ENCODE measurements around the gene NTRK1.

The NTRK1 gene

DNA sequence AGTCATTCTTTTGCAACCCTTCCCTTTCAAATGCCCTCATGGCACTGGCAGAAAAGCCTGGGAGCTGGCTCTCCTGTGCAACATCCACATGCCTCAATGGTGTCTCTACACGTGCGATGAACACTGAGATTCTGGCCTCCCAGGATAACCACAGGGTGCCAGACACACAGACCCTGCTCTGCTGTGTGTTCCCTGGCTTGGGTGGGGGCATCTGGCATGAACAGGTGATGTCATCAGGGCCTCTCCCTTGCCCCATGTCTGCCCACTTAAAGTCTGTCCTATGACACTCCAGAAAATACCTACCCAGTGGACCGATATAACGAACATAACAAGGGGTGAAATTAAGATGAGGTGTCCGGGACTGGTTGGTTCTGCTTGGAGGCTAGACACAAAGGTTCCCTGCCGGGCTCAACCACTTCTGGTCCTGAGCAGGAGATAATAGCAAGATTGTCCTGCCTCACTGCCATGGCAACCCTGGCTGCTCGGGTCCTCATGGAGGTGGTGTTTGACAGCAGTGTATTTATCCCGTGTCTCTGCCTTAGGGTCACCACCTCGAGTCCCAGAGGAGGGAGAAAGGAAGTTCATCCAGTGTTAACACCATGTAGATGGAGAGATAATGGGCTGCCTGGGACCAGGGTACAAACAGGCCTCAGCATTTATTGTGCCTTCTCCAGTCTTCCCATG is 21.1 kb upstream of the NTRK1 start:
- peak; percentile 12 for DNase-seq

DNA sequence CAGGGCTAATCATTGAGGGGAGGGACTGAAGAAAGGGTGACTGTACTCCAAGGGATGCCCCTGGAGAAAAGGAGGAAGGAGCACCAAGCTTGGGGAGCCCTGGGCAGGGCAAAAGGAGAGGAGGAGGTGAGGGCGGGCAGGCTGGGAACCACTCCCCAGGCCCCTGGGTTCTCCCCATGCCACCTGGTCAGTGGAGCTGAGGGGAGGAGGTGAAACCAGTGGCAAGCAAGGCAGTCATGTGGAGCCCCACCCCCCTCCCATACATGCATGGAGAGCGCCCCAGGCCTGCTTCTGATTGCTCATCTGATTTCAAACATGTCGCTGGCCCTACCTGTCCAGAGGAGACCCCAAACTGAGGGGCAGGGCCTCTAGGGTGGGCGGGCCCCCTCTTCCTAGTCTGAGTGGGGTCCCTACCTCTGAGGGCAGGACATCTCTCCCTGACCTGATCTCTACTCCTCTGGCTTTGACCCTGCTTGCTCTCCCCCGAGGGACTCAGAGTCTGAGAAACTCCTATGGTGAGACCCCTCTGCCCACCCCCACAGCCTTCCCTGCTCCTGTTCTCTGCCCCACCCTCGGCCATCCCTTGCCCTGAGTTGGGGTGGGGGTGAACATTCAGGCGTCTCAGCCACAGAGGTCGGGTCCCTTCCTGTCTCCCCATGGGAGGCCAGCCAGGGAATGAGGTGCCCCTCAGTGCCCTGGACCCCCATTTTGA is 20.3 kb upstream of the NTRK1 start:
- DNase-seq: peak; percentile 14

DNA sequence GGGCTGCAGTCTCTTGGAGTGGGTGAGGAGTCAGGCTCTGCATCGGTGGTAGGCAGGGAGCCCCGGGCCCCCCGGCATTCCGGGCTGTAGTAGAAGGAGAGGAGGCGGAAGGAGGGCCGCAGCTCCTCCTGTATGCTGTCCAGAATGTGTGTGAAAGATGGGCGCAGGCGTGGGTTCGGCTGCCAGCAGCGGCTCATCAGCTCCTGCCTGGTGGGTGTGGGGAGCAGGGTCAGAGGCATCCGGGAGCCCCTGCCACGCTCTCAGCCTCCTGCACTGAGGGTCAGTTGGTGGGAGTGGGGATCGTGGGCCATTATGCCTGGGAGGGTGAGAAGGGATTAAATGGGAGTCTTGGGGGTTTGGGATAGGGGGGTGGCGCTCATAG is 19.8 kb upstream of the NTRK1 start:
- peak; percentile 11 for DNase-seq

DNA sequence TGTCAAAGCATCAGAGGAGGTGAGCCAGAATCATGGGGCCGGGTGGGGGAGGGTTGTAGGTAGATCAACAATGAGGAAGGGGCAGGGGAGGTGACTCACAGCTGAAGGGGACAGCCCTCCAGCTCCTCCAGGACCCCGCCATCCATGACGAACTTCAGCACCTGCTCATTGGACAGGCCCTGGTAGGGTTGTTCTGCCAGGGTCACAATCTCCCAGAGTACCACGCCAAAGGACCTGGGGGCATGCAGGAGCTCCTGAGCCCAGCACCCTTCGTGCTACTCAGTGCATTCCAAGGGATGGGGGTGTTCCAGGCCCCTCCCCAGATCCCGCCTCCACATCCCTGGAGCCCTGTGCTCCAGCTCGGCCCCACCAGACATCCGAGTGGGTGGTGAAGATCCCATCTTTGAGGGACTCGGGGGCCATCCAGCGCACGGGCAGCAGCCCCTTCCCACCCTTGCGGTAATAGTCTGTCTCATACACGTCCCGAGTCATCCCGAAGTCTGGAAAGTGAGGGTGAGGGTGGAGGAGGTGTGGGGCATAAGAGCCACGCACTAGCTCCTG is 19.3 kb upstream of the NTRK1 start:
- peak; percentile 23 for DNase-seq

DNA sequence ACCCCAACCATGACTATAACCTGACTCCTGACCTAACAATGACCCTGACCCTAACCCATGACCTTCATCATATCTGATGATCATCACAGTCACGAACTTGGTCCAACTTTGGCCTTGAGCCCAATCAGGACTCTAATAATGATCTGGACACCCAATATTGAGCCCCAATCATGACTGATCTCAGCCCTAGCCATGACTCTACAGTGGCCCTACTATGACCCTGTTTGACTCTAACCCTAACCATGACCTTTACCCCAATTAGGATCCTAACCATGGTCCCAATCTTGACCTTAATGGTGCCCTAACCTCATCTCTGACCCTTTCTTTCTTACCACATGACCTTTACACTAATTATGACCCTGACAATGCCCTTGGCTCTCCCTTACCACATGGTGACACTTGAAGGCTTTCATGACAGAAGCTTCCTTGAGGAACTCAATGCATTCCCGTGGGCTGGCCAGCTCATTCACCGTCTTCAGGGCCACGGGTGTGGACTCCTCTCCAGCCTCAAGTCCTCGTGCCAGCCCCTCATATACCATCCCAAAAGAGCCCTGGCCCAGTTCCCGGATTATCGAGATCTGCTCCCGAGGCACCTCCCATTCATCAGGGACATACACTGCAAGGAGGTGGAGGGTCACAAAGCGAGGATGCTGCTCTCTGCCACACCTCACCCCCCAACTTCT is 17.9 kb upstream of the NTRK1 start:
- no peak for DNase-seq

DNA sequence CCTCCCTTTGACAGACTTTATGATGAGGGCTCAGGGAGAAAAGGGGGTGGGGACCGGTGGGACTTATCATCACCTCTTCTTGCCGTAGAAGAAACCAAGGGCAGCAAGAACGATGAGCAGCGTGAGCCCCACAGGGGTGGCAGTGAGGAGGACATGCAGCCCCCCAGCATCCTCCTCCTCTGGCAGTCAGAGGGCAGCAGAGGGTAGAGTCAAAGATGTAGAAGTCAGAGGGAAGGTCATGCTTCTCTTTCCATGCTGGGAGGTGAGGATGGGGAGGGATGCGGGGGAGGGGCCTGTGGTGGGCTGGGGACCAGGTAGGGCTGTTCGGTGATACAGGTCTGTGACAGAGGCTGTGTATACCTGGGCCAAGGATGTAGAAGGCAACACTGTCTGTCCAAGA is 16.6 kb upstream of the NTRK1 start:
- DNase-seq: no peak

DNA sequence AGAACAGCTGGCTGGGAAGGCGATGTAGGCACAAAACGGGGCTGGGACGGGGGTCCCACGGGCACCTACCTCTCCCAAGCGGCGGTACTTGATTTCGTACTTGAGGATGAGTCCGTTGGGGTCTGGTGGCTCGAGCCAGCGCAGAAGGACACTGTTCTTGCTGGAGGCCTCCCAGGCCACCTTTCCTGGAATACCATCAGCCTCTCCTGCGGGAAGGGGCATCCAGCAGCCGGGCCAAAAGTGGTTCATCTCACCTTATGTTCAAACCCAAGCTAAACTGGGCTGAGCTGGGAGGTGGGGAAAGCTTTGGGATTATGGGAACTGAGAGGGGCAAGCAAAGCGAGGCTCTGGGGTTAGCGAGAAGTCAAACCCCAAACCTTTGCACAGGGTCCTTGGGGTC is 16.0 kb upstream of the NTRK1 start:
- no peak for DNase-seq

DNA sequence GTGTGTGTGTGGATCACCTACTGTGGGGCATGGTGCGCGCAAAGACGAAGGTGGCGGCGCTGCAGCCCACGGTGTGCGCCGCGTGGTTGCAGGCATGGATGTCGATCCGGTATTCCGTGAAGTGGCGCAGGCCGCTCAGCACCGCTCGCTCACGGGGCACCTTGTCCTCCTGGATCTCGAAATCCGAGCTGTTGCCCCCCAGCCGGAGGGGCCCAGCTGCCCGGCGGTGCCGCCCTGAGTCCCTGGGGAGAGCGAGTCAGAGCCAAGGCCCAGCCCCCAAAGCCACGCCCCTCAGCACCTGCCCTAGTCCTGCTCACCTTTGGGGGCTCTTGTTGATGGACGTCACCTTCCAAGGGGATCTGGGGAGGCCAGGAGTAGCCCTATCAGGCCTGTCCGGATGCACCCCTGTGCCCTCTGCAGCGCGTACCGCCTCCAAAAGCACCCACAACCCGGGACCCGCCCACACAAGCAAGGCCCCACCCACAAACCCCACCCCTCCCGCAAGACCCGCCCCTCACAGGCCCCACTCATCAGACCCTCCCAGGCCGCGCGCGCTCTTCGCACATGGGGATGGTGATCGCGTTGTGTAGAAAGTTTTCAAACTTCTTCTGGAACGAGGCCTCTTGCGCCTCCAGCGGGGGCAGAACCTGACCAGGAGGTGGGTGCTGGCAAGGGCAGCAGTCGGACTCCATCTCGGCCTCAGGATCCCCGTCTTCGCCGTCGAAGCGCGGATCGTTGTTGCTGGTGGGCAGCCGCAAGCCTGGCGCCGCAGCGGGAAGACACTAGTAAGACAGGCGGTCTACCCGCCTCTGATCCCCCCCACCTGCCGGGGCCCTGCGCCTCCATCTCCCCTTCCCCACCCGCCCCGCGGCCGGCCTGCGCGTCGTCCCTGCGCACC is 15.4 kb upstream of the NTRK1 start:
- DNase-seq: no peak

DNA sequence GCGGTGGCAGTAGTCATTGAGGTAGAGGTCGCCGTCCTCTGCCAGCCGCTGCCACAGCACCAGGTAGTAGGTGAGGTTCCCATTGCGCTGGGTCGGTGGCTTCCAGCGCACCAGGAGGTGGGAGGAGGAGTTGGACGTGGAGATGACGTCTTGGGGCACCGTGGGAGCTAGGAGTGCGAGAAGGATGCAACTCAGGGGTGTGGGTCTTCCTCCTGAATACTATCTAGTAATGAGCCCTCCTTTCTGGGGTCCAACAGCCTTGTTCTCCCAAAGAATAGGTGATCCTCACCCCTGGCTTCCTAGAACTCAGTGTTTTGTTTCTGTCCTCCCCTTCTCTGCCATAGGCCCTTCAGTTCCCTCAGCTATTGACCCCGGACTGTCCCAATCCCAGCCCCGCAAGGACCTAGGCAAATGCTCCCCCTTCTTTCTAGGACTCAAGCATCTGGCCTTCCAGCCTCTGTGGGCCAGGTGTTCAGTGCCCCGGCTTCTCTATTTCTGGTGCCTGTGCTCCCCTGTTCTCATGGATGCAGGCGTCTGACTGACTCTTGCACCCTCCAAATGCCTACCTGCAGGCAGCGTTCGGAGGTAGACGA is 14.6 kb upstream of the NTRK1 start:
- no peak for DNase-seq

DNA sequence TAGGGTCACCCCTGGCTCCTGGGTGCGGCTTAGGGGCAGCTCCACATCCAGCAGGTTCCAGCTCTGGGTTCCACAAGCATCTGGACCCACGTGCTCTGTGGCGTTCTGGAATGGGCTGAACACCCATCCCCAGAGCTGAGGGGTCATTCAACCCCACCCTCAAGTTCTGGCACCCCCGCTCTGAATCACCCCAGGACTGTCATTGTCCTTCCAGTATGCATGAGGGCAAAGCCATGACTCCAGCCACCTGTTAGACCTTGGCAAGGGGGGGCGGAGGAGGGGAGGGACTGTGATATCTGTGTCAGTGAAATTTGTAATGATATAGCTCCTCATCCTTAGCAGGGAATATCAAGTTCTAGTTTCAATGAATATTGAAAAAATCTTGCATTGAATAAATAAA is 14.0 kb upstream of the NTRK1 start:
- DNase-seq: no peak

DNA sequence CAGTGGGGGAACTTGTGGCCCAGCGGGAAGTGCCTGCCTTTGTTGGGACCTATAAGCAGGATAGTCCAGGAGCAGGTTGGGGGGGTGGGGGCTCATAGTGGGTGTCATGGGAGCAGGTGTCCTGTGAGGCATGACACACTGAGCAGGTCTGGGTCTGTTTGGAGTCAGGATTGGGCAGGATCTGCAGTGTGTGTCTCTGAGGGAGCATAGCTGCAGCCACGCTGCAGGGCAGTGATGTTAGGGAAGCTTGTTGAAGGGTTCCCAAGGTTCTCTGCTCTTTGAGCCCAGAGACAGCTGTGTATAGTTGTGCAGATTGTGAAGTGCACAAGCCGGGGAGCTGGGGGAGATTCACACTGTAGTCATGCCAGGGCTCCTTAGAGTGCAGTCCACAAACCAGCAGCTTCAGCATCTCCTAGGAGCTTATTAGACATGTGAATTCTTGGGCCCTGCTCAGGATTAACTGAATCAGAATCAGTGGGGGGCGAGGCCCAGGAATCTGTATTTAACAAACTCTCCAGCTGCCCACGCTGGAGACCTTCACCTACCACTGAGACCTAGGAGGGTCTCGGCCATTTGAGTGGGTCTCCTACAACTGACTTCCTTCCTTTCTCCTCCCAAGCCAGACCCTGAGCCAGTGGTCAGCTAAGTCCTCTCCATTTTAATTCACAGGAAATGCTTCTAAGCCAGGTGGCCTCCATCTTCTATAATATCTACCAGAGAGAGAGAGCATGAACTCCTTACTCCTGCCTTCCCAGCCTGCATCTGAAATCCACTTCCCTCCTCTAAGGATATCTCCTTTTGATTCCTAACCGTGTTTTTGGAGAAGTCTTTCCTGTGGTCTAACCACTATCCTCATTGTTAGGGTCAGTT is 12.8 kb upstream of the NTRK1 start:
- no peak for DNase-seq

DNA sequence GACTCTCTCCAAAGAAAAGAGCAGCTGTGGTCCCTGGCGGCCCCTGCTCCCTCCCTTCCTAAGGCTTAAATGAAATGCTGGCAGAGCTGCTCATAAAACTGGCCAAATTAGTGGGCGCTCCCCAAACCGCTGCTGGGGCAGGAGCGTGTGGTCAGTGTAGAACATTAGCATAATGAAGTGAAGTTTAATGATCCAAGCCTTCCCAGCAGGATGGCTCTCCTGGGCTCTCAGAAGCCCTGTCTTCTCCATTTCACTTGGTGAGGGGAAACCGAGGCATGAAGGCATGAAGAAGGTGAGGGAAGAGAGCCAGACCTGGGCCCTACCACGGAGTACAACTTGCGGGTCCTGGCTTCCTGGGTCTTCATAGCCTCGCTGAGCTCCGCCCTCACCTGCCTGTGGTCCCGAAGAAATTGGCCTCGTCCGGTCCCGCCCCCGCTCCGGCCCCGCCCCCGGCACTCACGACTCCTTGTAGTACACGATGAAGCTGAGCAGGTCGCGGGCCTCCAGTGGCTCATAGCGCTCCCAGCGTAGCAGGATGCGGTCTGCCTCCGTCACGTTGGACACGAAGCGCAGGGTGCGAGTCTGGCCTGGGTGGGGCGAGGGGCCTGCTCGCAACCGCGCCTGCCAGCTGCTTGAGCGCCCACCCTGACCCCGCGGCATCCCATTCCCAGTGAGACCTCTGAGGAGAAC is 12.1 kb upstream of the NTRK1 start:
- DNase-seq: no peak

DNA sequence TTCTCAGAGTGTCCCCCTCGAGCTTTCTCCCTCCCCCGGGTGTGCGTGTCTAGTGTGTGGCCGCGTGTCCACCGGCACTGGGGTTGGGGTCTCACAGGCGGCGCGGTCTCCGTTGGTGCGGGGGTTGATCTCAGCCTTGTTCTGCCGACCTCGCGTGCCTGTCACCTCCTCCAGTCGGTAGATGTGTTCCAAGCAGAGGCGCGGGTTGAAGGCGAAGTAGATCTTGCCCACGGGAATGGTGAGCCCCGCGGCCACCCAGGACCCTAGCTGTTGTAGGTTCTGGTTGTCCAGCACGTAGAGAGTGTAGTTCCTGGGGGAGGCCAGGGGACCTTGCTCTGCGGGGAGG is 11.5 kb upstream of the NTRK1 start:
- DNase-seq: no peak

DNA sequence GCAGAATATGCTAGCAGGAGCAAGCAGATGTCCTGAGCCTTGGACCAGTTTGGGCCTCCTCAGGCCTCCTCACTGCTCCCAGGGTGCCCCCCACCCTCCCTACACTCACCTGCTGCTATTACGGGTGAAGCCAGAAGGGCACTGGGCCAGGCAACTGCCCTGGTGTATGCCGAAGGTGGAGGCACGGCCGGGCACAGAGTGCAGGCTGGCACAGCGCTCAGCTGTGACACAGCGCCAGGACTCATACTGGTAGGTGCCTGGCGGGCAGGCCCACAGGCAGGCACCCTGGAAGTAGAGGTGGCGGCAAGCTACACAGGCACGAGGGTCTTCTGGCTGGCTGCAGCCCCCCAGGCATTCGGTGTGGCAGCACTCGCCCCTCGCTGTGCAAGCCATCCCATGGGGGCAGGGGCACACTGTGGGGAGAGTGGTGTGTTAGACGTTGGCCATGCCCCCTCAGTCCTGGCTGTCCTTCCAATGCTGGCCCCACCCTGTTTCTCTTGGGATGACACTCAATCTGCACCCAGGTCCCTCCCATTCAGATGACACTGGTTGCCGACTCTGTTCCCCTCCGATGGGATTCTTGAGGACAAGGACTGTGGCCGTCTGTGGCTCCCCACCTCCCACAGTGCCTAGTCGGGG is 8.8 kb upstream of the NTRK1 start:
- DNase-seq: no peak

DNA sequence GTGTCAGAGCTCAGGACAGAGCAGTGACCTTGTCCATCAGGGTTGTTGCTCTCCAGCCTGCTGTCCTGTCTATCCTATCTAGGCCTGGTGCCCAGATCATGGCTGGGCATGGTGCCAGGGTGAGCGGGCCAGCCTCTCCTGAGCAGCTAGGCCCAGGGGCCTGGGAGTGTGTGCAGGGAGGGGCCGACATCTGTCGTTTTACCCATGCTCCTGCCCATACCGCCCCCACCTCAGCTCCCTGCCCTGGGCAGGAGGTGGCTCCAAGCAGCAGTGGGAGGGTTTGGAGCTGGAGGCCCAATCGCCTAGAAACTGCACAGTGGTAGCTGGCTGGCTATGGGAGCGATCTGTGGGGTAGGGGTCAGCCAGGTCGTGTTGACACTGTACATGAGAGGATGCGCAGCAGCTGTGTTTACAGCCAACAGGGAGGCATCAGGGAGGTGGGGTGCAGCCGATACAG is 8.2 kb upstream of the NTRK1 start:
- peak; percentile 76 for DNase-seq

DNA sequence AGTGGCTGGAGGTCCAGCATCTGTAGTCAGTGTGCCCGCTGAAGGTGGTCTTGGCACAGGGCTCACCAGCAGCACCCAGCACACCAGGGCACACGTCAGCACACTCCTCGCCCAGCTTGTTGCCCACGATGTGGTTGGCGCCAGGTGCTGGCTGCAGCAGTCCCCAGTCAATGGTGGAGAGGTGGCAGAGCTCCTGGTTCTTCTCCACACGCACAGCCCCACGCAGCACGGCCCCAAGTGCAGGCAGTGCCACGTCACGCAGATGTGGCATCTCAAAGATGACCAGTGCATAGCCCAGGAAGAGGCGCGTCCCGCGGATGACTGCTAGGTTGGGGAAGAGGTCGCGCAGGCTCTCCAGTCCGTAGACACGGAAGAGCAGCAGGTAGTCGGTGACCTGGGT is 6.9 kb upstream of the NTRK1 start:
- DNase-seq: no peak

DNA sequence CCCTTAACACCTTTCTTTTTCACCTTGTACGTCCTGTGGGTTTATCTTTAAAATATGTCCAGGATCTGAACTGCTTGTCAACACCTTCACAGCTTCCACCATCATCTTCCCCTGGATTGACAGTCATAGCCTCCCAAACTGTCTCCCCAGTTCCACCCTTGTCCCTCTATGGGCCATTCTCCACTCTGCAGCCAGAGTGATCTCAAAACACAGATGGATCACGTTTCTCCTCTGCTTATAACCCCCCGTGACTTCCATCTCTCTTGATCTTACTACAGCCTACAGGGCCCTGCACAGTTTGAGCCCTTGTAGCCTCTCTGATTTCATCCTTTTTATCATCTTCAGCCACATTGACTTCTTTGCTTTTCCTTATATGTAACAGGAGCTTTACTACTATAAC is 6.0 kb upstream of the NTRK1 start:
- DNase-seq: no peak

DNA sequence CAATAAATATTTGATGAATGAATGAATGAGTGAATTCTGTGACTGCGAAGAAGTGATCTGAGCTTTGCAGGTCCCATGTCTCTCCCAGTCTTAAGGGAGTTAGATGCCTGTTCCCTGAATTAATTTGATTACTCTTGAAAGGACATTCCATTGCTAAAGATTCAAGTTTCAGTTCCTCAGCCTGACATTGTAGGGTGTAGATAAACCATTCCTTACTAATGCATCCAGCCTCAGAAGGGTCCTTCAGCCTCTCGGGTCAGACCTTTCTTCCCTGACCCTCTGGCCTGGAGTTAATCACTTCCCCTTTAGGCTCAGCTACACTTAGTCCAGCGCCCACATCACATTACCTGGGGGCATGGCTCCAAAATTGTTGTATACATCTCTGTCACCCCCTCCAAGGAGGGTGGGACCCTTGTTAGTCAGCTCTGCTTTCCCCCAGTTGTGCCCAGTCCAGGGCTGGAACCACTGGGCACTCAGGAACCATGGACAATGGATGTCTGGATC is 4.3 kb upstream of the NTRK1 start:
- no peak for DNase-seq

DNA sequence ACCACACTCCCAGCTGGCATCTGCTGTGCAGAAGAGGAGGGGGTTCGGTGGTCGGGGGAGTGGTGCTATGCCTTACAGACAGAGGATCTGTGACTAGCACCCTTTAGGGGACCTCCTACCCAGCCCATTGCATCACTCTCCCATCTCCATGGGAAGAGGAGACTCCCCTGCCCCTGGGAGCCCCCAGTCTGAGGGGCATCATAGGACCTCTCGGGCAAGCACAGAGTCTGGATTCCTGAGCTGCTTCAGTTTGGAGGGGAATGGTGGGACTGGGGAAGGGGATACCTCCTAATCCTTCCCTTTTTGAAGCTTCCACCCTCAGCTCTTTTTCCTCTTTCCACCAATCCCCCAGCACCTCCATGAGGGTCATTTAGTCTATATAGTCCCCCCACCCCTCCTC is 3.1 kb upstream of the NTRK1 start:
- DNase-seq: no peak

DNA sequence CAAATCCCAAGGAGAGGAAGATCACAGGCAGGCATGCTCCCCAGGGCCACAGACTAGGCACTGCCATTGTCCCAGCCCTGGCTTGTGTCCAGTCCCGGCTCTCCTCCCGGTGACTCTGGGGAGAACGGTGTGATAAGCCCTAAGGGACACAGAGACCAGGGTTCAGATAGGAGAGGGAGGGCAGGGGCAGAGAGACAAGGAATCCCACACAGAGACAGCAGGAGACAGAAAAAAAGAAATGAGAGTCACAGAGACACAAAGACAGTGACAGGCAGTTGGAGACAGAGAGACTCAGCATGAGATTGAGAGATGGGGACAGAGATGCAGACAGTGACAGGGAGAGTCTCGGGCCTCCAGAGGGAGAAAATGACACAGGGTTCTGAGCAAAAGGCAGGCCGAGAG is 2.1 kb upstream of the NTRK1 start:
- no peak for DNase-seq

All from right hindlimb (tissue), 1 donor.